DOHH2 (cell line): ENCODE results near the gene TMEM63B.
"Not testable (repeated sequence)": the region's sequence is repeated elsewhere in the genome, so short reads cannot be mapped to it uniquely, and the experiment has no call there.

Source experiments
- H3F3A ChIP-seq: fragments of 200-600 bp; sonication (generic), shearing (Covaris generic); 2 replicates; pipeline ENCODE4 v1.6.0; 2016; ENCODE audit warnings: antibody characterized with exemption, mild to moderate bottlenecking; ENCODE audit not compliant: control insufficient read depth, insufficient read depth
- H3K27ac ChIP-seq: fragments of 200-600 bp; sonication (generic); 2 replicates; pipeline ENCODE4 v1.5.1; 2014; ENCODE audit warnings: low read depth, mild to moderate bottlenecking, low read length, moderate library complexity
- H3K27me3 ChIP-seq: fragments of 200-600 bp; sonication (generic); 2 replicates; pipeline ENCODE4 v1.6.1; 2014; ENCODE audit warnings: mild to moderate bottlenecking, low read length, mixed read lengths; ENCODE audit not compliant: control insufficient read depth
- H3K36me3 ChIP-seq: fragments of 200-600 bp; sonication (generic); 2 replicates; pipeline ENCODE4 v1.6.1; 2014; ENCODE audit warnings: mild to moderate bottlenecking, low read length, moderate library complexity, mixed read lengths; ENCODE audit not compliant: control insufficient read depth
- H3K4me1 ChIP-seq: fragments of 200-600 bp; sonication (generic); 2 replicates; pipeline ENCODE4 v1.6.1; 2014; ENCODE audit warnings: mild to moderate bottlenecking, low read length, mixed read lengths; ENCODE audit not compliant: control insufficient read depth
- H3K4me2 ChIP-seq: fragments of 200-600 bp; sonication (generic); 2 replicates; pipeline ENCODE4 v1.6.0; 2014; ENCODE audit warnings: mild to moderate bottlenecking, low read length, moderate library complexity
- H3K4me3 ChIP-seq: fragments of 200-600 bp; sonication (generic); 2 replicates; pipeline ENCODE4 v1.5.1; 2014; ENCODE audit warnings: mild to moderate bottlenecking, low read length, mixed read lengths
- H3K79me2 ChIP-seq: fragments of 200-600 bp; sonication (generic); 2 replicates; pipeline ENCODE4 v1.6.1; 2014; ENCODE audit warnings: mild to moderate bottlenecking, low read length, mixed read lengths; ENCODE audit not compliant: control insufficient read depth
- H3K9me2 ChIP-seq: fragments of 200-600 bp; sonication (generic); replicated peaks from 2 replicates; pipeline ENCODE4 v1.6.1; 2014; ENCODE audit warnings: mild to moderate bottlenecking, low read length, mixed read lengths; ENCODE audit not compliant: control insufficient read depth
- H3K9me3 ChIP-seq: fragments of 200-600 bp; sonication (generic); 2 replicates; pipeline ENCODE4 v1.6.1; 2014; ENCODE audit warnings: antibody characterized with exemption, low read length, mixed read lengths; ENCODE audit not compliant: control insufficient read depth, insufficient read depth
- H4K20me1 ChIP-seq: fragments of 200-600 bp; sonication (generic); 2 replicates; pipeline ENCODE4 v1.6.0; 2014; ENCODE audit warnings: low read depth, mild to moderate bottlenecking, antibody characterized with exemption, low read length, moderate library complexity; ENCODE audit not compliant: control insufficient read depth, insufficient read depth
- CTCF ChIP-seq: fragments of 200-600 bp; sonication (generic); IDR thresholded peaks from one replicate; pipeline ENCODE4 v1.5.1; 2014; ENCODE audit warnings: antibody characterized with exemption, mild to moderate bottlenecking, low read depth, low read length; ENCODE audit not compliant: poor library complexity, severe bottlenecking
- EZH2phosphoT487 ChIP-seq: fragments of 200-600 bp; sonication (generic); IDR thresholded peaks from 2 replicates; pipeline ENCODE4 v1.6.1; 2017; ENCODE audit warnings: borderline replicate concordance, mild to moderate bottlenecking, antibody characterized with exemption, low read length, moderate library complexity, mixed read lengths

The TMEM63B gene

GRCh38 chr6:44142835-44143234, 15.5 kb downstream of the TMEM63B start:
- Histone ChIP-seq H3K27me3 (no peaks in the 10 kb centered on the region), H4K20me1 (no peaks in the 10 kb centered on the region), H3F3A (no peaks in the 10 kb centered on the region), H3K36me3 (no peaks in the 10 kb centered on the region), H3K4me2 (no peak overlapping the region), H3K9me2 (no peaks in the 10 kb centered on the region), H3K4me1 (no peaks in the 10 kb centered on the region), H3K27ac (no peak overlapping the region), H3K4me3 (no peak overlapping the region), H3K9me3 (no peaks in the 10 kb centered on the region), H3K79me2 (no peaks in the 10 kb centered on the region)
- TF ChIP-seq EZH2phosphoT487 (no peak), CTCF (no peak)

GRCh38 chr6:44143731-44144130, 16.4 kb downstream of the TMEM63B start:
- H3K9me2 ChIP-seq = no peaks in the 10 kb centered on the region
- no peaks in the 10 kb centered on the region for H4K20me1 ChIP-seq
- no peak for TF ChIP-seq EZH2phosphoT487
- TF ChIP-seq CTCF = no peak
- no peaks in the 10 kb centered on the region for H3K27me3 ChIP-seq
- no peak overlapping the region for H3K27ac ChIP-seq
- H3K4me1 ChIP-seq = no peaks in the 10 kb centered on the region
- no peaks in the 10 kb centered on the region for H3F3A ChIP-seq
- no peaks in the 10 kb centered on the region for H3K79me2 ChIP-seq
- H3K4me3 ChIP-seq = no peak overlapping the region
- H3K9me3 ChIP-seq = no peaks in the 10 kb centered on the region
- H3K36me3 ChIP-seq = no peaks in the 10 kb centered on the region
- no peak overlapping the region for H3K4me2 ChIP-seq

GRCh38 chr6:44144536-44144935, 17.2 kb downstream of the TMEM63B start:
- not testable (repeated sequence) for H3K36me3 ChIP-seq, H3F3A ChIP-seq, H3K27ac ChIP-seq, H3K9me2 ChIP-seq, H3K4me1 ChIP-seq, H3K79me2 ChIP-seq, H3K4me2 ChIP-seq, H3K27me3 ChIP-seq, H3K4me3 ChIP-seq, H3K9me3 ChIP-seq, H4K20me1 ChIP-seq

GRCh38 chr6:44145839-44146238, 18.5 kb downstream of the TMEM63B start:
- Histone ChIP-seq H3K4me2 (no peak overlapping the region), H3K4me1 (no peaks in the 10 kb centered on the region), H3K9me2 (no peaks in the 10 kb centered on the region), H3K27ac (no peak overlapping the region), H3K4me3 (no peak overlapping the region), H3K27me3 (no peaks in the 10 kb centered on the region), H3F3A (no peaks in the 10 kb centered on the region), H3K79me2 (no peaks in the 10 kb centered on the region), H3K36me3 (no peaks in the 10 kb centered on the region), H3K9me3 (no peaks in the 10 kb centered on the region), H4K20me1 (no peaks in the 10 kb centered on the region)
- TF ChIP-seq EZH2phosphoT487 = no peak
- TF ChIP-seq CTCF = no peak
